Renal pelvis (tissue), 12 donors: ENCODE measurements around the gene RASL10B. TPM values are rescaled to one million over a fixed set of nuclear protein-coding genes. Genes with fewer than 3 reads are reported as not detected.
A peak's percentile ranks its signal among the peaks of the same experiment; 100 is the strongest.
"Not testable (repeated sequence)": the region's sequence is repeated elsewhere in the genome, so short reads cannot be mapped to it uniquely, and the experiment has no call there.

ENCODE experiments used
- DNase-seq: peaks from one replicate; pipeline ENCODE4 v3.0.0-alpha.2; 2013
- long read RNA-seq, 16 experiments: transcript quantifications; one replicate each; lab custom pipeline, GENCODE V29; 2026
- polyA plus RNA-seq, 3 donors: library from polyadenylated mRNA; unstranded; fragments of 120-200 nt; gene quantifications; one replicate each; pipeline ENCODE4 v1.2.1, GENCODE V29; 2013; ENCODE audit not compliant: insufficient read length in 3 of 3

The RASL10B gene, protein sequence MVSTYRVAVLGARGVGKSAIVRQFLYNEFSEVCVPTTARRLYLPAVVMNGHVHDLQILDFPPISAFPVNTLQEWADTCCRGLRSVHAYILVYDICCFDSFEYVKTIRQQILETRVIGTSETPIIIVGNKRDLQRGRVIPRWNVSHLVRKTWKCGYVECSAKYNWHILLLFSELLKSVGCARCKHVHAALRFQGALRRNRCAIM
- polyA plus RNA-seq, result 10 to 100 TPM; 12.4 to 17.1 (median 16.1) TPM
- long read RNA-seq, donor 1, transcript RASL10B-201 (4 exons, 3,205 nt), result major isoform, 7 of 7 reads
- long read RNA-seq, donor 1, partial matches to known transcripts, result 0 of 7 reads
- long read RNA-seq, donor 1, other reads (novel, unspliced or antisense), result 0 of 7 reads
- long read RNA-seq, donor 2, transcript RASL10B-201 (4 exons, 3,205 nt), result major isoform, 7 of 7 reads
- long read RNA-seq, donor 2, partial matches to known transcripts, result 0 of 7 reads
- long read RNA-seq, donor 2, other reads (novel, unspliced or antisense), result 0 of 7 reads
- long read RNA-seq, donor 3, transcript RASL10B-201 (4 exons, 3,205 nt), result major isoform, 7 of 7 reads
- long read RNA-seq, donor 3, partial matches to known transcripts, result 0 of 7 reads
- long read RNA-seq, donor 3, other reads (novel, unspliced or antisense), result 0 of 7 reads
- long read RNA-seq, donor 4, partial matches to known transcripts, result 0 of 2 reads
- long read RNA-seq, donor 4, other reads (novel, unspliced or antisense), result 0 of 2 reads
- long read RNA-seq, donor 5, partial matches to known transcripts, result 0 of 4 reads
- long read RNA-seq, donor 5, other reads (novel, unspliced or antisense), result 0 of 4 reads
- long read RNA-seq, donor 6, transcript RASL10B-201 (4 exons, 3,205 nt), result major isoform, 7 of 7 reads
- long read RNA-seq, donor 6, partial matches to known transcripts, result 0 of 7 reads
- long read RNA-seq, donor 6, other reads (novel, unspliced or antisense), result 0 of 7 reads
- long read RNA-seq, donor 7, transcript RASL10B-201 (4 exons, 3,205 nt), result major isoform, 8 of 13 reads
- long read RNA-seq, donor 7, partial matches to known transcripts, result 5 of 13 reads
- long read RNA-seq, donor 7, other reads (novel, unspliced or antisense), result 0 of 13 reads
- long read RNA-seq, donor 8, partial matches to known transcripts, result 0 of 2 reads
- long read RNA-seq, donor 8, other reads (novel, unspliced or antisense), result 0 of 2 reads
- long read RNA-seq, donor 9, partial matches to known transcripts, result 0 of 4 reads
- long read RNA-seq, donor 9, other reads (novel, unspliced or antisense), result 0 of 4 reads
- long read RNA-seq, donor 10, transcript RASL10B-201 (4 exons, 3,205 nt), result major isoform, 6 of 19 reads
- long read RNA-seq, donor 10, partial matches to known transcripts, result 13 of 19 reads
- long read RNA-seq, donor 10, other reads (novel, unspliced or antisense), result 0 of 19 reads
- long read RNA-seq, donor 11, transcript RASL10B-201 (4 exons, 3,205 nt), result major isoform, 5 of 19 reads
- long read RNA-seq, donor 11, partial matches to known transcripts, result 14 of 19 reads
- long read RNA-seq, donor 11, other reads (novel, unspliced or antisense), result 0 of 19 reads
- long read RNA-seq, donor 12, transcript RASL10B-201 (4 exons, 3,205 nt), result major isoform, 9 of 9 reads
- long read RNA-seq, donor 12, partial matches to known transcripts, result 0 of 9 reads
- long read RNA-seq, donor 12, other reads (novel, unspliced or antisense), result 0 of 9 reads
- long read RNA-seq, donor 13, partial matches to known transcripts, result 14 of 15 reads
- long read RNA-seq, donor 13, other reads (novel, unspliced or antisense), result 0 of 15 reads
- long read RNA-seq, donor 14, result 0 reads
- long read RNA-seq, donor 15, result 0 reads
- long read RNA-seq, donor 16, partial matches to known transcripts, result 0 of 2 reads
- long read RNA-seq, donor 16, other reads (novel, unspliced or antisense), result 0 of 2 reads

DNA sequence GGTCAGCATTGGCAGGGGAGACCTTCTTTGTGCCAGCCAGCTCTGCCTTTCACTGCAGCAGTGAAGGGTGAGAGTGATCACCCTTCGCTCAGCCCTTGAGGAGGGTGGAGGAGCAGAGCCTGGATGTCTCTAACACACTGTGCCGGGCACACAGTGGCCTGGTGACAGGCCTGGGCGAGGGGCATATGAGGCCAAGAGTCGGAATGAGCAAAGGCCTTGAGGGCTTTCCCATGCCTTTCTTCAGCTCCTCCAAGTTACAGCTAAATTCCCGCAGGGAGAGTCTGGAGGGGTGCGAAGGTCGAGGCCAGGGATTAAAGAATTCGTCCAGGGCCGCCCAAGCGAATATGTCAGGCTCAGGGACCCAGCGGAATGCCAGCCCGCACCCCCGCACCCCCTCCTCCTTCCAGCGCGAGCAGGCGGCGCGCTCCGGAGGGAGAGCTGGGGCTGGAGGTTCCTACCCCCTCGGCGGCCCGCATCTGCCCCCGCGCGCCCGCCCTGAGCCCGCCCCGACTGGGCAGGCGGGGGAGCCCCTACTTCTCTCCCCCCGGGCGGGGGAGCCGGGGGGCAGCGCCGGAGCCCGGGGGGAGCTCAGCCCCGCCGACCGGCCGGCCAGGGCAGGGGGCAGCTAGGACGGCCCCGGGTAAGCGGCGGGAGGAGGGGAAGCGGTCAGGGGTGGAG lies at the start of gene RASL10B:
Gene RASL10B, plus strand, starts transcription at position 401 of the 678 bp plus-strand sequence. CDS start 3,546 bp downstream, outside the sequence.
- DNase-seq, result no peak

DNA sequence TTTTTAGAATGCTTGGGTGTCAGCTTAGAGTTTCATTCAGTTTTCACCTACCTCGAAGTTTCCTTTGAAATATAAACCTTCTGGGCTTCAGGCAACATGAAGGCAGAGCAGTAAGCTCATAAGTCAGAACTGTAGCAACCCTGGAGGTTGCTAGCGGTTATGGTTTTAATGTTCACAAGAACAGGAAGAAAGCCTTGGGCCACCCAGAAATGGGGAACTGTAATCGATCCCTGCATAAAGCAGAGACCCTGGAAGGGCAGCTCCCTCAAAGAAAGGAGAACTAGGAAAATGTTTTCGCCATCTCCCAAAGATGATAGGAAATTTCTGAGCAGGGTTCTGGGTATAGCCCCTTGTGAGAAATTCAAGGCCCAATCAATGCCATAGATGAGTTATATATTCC lies 47.8 kb upstream of the RASL10B start:
- DNase-seq, result no peak

- DNase-seq, result no peak
These were observed 47.2 kb upstream of the RASL10B start for GRCh38 chr17:35684055-35684802.

DNA sequence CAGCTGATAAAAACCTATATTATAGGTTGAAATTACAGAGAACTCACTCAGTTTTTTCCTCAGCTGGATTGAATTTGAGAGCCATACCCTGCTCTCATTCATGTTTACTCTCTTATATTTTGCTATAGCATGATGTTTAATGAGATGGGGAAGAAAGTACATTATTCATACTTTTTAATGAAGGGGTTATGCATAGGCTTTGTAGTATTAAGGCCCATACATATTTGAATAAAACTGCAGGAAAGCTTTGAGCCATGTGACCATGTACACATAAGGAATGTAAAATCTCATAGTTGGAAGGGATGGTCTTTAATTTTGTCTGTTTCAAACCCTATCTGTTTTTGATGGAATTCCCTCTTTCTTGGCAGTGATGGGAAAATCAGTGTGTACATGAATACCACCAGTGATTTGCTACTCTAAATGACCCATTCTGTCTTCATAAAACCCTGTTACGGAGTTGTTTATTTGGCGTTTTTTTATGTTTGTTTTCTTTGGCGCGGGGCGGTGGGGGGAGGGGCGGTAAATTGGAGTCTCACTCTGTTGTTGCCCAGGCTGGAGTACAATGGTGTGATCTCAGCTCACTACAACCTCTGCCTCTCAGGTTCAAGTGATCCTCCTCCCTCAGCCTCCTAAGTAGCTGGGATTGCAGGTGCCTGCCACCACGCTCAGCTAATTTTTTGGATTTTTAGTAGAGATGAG lies 38.8 kb upstream of the RASL10B start:
- DNase-seq, result no peak

DNA sequence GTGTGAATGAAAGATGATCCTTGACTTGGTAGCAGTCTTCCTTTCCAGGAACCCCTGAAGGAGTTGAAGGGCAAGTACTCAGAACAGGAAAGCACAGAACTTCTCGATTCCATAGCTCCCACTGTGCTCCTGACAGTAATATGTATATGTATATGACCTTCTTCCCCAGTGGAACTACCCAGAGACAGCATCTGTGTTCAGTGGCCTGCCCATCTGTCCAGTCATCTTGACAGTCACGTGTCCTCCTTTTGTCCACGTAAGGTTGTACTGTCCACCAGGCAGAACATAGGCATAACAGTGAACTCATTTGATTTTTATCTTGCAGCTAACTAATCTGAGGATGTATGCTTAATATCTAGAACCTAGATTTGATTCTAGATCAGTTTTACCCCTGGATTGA lies 37.8 kb upstream of the RASL10B start:
- no peak for DNase-seq

GRCh38 chr17:35694906-35695305 lies 36.5 kb upstream of the RASL10B start:
- DNase-seq, result no peak

GRCh38 chr17:35695613-35696012 lies 35.8 kb upstream of the RASL10B start:
- no peak for DNase-seq

GRCh38 chr17:35698800-35699199 lies 32.6 kb upstream of the RASL10B start:
- no peak for DNase-seq

- no peak for DNase-seq
These were observed 31.3 kb upstream of the RASL10B start for GRCh38 chr17:35700150-35700549.

DNA sequence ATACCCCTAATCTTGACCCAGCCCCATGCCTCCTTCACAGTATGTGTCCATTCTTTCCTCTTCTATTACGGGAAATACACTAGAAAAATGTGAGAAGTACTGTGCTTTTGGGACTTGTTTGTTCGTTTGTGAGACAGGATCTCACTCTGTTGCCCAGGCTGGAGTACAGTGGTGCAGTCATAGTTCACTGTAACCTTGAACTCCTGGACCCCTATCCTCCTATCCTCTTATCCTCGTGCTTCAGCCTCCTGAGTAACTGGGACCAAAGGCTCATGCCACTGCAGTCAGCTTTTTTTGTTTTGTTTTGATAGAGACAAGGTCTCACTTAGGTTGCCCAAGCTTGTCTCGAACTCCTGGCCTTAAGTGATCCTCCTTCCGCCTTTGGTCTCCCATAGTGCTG lies 29.9 kb upstream of the RASL10B start:
- DNase-seq, result no peak

- not testable (repeated sequence) for DNase-seq
These were observed 28.1 kb upstream of the RASL10B start for GRCh38 chr17:35703308-35703707.

DNA sequence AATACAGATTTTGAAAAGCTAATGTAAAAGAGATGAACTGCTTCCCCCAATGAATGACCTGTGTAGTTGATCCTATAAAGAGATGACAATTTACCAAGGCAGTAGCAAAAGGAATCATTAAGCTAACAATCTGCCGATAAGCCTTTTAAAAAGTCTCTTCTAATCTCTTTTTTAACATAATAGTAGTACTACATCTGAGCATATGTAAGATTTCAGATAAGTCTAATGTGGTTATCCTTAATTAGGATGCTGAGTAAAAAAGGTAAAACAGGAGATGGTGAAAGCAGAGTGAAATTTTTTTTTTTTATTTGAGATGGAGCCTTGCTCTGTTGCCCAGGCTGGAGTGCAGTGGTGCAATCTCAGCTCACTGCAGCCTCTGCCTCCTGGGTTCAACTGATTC lies 26.2 kb upstream of the RASL10B start:
- no peak for DNase-seq

- no peak for DNase-seq
These were observed 25.7 kb upstream of the RASL10B start for GRCh38 chr17:35705705-35706104.

DNA sequence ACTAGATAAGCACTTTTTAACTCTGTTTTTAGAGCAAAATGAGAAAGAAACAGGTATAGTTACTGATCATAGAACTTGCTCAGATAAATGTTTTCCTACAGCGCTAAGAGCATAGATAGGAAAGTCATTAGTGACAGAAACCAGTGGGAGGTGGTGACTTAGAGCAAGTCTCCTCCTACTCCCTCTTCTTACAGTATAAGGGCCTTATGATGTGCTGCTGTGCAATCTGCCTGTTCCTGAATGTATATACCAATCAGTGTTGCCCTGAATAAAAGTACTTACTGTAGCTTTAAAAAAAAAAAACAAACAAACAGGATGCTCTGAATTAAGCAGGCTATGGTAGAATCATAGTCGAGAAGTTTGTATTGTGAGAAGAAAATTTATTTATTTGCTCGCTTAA lies 23.3 kb upstream of the RASL10B start:
- DNase-seq, result no peak

DNA sequence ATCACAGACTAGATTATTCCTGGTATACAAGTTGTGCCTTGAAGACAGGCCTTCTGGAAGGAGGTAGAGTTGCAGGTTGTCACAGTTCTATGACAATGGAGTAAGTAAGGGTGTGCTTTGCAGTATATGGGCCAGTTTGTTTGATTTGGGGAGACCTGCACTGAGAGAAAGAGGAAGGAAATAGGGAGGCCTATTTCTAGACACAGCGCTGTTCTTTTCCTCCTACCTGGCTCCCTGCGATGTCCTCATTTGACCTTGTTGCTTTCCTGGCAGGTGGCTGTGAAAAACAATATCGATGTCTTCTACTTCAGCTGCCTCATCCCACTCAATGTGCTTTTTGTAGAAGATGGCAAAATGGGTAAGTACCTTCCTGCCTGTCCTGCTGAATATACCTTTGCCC lies 22.5 kb upstream of the RASL10B start:
- no peak for DNase-seq

DNA sequence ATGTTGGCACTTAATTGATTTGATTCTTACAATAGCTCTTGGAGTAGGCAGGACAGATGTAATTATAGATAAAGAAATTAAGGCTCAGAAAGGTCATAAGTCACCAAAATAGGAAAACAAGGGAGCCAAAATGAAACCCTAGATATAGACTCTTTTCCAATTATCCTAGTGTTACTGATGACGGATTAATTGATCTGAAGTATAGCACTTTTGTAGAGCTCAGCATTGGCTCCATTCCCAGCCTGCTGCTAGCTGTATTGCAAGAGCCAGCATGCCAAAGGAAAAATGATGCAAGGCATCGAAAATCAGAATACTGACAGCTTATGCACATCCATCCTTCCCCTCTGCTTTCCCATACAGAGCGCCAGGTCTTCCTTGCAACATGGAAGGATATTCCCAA lies 21.6 kb upstream of the RASL10B start:
- no peak for DNase-seq

DNA sequence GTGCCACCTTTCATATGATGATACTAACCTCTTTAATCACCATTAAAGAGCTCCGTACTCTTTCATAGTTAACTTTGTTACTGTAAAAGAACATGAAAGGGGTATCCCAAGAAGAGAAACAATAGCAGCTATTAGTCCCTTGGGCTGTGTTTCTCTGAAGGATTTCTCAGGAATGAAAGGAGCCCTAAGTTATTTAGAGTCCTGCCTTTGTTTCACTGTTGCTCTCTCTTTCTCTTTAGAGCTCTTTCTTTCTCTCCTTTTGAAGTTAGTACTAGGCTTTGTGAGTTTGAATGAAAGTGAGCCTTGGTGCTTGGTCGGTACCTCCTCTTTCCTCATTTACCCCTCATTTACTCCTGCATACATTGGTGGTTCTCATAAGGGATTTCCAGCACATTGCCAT lies 20.5 kb upstream of the RASL10B start:
- no peak for DNase-seq

GRCh38 chr17:35713069-35713728 lies 18.2 kb upstream of the RASL10B start:
- DNase-seq, result peak; percentile 76
